CD4-positive, alpha-beta T cell treated with Interleukin-17A for 1 hour (primary cell): Measurements from ENCODE around the gene SOCS6.
"Not testable (repeated sequence)": the region's sequence is repeated elsewhere in the genome, so short reads cannot be mapped to it uniquely, and the experiment has no call there.

ENCODE experiments used
- DNase-seq: peaks from one replicate; pipeline ENCODE4 v3.0.0-alpha.2; 2020

SOCS6 gene

DNA sequence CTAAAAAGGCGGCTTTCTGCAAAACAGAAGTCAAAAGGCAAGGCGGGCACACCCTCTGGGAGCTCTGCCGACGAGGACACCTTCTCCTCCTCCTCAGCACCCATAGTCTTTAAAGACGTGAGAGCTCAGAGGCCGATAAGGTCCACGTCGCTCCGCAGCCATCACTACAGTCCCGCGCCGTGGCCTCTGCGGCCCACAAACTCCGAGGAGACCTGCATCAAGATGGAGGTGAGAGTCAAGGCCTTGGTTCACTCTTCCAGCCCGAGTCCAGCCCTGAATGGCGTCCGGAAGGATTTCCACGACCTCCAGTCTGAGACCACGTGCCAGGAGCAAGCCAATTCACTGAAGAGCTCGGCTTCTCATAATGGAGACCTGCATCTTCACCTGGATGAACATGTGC lies 36.1 kb downstream of the SOCS6 start:
- no peak for DNase-seq

GRCh38 chr18:70326255-70326654 lies 37.4 kb downstream of the SOCS6 start:
- DNase-seq, result no peak

DNA sequence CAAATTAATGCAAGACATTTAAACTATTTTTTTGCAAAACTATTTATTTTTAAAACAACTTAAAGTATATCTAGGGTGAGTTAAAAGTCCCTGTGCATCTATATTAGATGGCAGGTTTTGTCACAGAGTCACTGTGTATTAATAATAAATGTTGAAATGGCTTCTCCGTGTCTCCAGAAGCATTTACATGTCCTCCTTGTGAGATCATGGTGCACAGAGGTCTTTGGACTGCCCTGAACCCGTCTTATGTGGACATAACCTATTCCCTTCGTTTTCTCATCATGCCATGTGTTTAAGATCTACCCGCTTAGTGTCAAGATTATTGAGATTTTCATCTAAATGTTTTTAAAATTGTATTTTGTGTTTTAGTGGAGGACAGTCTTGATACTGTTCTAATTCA lies 39.3 kb downstream of the SOCS6 start:
- no peak for DNase-seq

DNA sequence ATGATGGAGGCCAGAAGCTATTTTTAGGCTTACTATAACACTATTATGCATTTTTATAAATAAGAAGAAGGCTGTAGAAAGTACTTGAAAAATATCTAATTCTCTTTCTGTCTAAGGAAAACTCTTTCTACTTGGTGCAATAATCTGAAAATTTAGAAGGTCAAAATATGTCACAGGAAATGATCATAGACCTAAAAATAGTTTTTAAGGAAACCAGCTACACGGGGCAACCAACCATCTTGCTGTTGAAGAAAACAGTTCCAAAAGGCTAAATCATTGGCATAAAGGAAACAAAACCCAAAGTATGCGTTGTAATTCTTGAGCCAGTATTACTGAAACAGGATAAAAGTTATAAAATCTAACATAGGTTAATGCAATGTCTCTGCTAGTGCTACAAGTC lies 40.2 kb downstream of the SOCS6 start:
- no peak for DNase-seq

DNA sequence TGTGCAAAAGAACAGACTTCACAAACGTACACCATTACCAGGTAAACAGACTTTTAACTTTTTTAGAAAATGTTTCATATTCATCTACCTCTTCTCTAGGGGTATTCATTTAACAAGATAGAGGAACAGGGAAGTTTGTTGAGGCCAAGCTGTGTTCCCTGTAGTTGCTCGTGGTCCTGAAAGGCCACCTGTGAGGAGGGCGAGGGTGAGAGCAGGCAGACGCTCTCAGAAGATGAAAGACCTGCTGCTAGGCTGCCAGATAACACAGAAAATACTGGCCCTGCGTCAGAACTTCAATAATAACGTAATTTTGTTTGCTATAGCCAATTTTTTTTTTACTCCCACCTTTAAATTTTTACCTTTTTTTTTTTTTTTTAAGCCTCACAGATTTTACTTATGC lies 42.0 kb downstream of the SOCS6 start:
- no peak for DNase-seq

- no peak for DNase-seq
Observed at GRCh38 chr18:70331456-70332097, 42.7 kb downstream of the SOCS6 start.

DNA sequence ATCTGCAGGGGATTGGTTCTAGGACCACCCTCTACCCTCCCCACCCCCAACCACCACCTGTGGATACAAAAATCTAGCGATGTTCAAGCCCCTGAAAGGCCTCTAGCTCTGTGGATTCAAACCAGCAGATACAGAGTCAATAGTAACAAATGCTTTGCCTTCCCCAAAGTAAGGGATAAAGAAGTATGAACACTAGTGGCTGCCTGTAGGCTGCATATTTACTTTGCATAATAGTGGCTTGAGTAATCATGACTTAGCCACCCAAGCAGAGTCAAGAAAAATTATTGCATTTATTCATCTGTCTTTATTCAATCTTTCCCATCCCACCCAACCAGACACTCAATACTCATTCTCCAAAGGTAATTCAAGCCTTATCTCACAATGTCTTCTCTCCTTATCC lies 43.8 kb downstream of the SOCS6 start:
- DNase-seq, result no peak

GRCh38 chr18:70333316-70333715 lies 44.5 kb downstream of the SOCS6 start:
- no peak for DNase-seq

- no peak for DNase-seq
Observed at GRCh38 chr18:70333757-70334156, 44.9 kb downstream of the SOCS6 start.

GRCh38 chr18:70334264-70334663 lies 45.4 kb downstream of the SOCS6 start:
- no peak for DNase-seq

GRCh38 chr18:70334728-70335329 lies 46.0 kb downstream of the SOCS6 start:
- DNase-seq, result no peak

DNA sequence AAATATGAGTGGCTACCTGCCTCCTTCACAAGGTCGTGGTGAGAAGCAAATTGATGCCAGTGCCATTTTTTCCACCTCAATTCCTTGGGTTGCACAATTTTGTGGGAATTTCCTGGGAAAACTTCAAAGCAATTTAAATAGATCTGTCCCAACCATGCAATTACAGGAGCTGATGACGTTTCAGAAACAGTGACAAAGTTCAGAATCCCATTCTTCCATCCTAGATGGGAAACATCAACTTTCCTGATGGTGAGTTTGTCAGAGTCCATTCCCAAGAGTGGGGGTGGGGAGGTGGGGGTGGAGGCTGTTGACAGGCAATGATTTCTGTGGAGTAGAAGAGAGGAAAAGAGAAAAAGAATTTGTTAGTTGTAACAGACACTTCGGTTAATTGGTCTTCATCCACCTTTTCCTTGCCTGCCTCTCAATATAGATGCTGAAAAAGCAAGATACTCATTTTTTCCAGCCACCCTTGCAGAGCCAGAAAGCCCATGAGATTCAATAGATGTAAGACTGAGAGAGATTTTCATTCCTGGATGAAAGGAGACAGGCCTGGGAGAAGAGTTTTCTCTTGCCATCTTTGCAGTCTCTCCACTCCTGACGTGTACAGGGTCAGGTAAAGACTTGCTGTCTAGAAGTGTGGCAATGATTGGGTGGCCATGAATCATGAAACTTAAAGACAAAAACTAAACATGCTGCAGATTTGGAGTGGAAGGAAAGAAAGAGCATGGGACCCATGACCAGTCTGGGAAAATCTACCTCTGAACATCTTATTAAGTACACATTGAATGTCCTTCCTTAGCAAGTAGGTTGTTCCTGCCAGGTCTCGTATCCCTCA lies 47.3 kb downstream of the SOCS6 start:
- DNase-seq, result no peak

GRCh38 chr18:70337139-70337972 lies 48.5 kb downstream of the SOCS6 start:
- no peak for DNase-seq

- no peak for DNase-seq
Observed at GRCh38 chr18:70338890-70339289, 50.0 kb downstream of the SOCS6 start.

GRCh38 chr18:70339915-70340314 lies 51.1 kb downstream of the SOCS6 start:
- DNase-seq, result no peak

DNA sequence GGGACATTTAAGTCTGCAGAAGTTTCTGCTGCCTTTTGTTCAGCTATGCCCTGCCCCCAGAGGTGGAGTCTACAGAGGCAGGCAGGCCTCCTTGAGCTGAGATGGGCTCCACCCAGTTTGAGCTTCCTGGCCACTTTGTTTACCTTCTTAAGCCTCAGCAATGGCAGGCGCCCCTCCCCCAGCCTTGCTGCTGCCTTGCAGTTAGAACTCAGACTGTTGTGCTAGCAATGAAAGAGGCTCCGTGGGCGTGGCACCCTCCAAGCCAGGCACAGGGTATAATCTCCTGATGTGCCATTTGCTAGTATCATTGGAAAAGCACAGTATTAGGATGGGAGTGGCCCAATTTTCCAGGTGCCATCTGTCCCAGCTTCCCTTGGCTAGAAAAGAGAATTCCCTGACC lies 59.6 kb downstream of the SOCS6 start:
- DNase-seq, result not testable (repeated sequence)

GRCh38 chr18:70349316-70349715 lies 60.5 kb downstream of the SOCS6 start:
- no peak for DNase-seq

DNA sequence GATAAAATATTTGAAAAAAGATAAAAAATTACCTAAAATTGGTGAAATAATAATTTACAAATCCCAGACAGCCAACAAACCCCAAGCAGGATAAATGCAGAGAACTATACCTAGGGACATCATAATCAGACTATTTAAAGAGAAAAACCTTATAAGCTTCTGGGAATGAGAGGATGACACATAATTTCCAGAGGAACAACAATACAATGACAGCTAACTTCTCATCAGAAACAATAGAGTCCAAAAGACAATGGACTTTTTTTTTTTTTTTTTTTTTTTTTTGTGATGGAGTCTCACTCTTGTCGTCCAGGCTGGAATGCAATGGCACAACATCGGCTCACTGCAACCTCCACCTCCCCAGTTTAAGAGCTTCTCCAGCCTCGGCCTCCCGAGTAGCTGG lies 65.2 kb downstream of the SOCS6 start:
- DNase-seq, result no peak

GRCh38 chr18:70354771-70355170 lies 65.9 kb downstream of the SOCS6 start:
- no peak for DNase-seq

DNA sequence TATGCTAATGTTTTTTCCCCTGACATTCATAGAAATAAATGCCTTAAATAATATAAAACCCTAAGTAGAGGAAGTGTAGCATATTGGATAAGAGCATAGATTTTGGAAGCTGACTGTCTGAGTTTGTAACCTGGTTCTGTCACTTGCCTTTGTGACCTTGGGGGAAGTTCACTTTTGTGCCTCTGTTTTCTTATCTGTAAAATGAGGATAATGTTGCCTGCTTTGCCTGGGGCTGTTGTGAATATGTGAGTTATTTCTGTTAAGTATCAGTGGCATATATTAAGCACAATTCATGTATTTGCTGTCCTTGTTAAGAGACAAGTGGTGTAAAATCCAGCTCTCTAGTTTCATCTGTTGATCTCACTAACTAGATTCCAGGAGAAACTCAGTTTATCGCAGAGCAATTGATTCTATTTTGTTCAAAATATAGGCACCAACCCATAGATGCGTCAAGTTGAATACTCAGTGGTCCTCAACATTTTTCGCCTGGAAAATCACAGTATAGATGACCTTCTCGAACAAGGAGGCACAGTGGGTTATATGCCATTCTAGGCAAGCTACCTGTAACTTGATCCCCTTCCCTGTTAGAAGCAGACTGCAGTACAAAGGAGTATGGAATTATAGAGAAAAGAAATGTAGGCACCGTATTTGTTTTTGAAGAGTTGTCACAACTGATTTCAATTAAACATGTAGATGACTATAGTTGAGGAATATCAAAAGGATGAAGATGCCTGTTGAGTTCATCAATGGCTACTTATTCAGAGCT lies 67.0 kb downstream of the SOCS6 start:
- DNase-seq, result no peak

DNA sequence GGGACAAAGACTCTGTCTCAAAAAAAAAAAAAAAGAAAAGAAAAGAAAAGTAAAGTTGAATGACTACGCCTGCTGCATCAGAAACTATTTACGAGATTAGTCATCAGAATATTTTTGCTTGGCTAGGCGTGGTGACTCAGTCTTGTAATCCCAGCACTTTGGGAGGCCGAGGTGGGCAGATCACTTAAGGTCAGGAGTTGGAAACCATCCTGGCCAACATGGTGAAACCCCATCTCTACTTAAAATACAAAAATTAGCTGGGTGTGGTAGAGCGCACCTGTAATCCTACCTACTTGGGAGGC lies 69.2 kb downstream of the SOCS6 start:
- DNase-seq, result not testable (repeated sequence)

DNA sequence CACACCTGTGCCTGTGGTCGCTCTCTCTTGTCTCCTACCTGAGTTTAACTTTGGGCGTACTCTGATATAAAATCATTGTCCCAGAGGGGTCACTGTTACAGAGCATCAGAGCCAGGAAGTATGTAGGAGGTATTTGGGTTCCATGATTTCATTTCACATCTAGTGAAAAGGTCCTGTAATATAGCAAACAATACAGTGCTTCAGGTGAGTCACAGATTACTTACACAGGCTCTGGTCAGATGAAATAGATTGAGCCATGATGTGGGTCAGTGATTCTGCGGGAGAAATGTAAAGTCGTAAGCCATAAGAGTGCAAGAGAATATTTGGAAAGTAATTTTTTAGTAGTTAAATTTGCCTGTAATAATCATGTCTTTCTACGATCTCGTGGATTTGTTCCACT lies 70.2 kb downstream of the SOCS6 start:
- no peak for DNase-seq

- no peak for DNase-seq
Observed at GRCh38 chr18:70362258-70362657, 73.4 kb downstream of the SOCS6 start.
